ENCODE measurements around the gene VAV2.

The VAV2 gene

GRCh38 chr9:133991964-133992779 lies at the start of gene VAV2:
TSS of gene VAV2 (minus strand) at chr9:133992324. CDS start at chr9:133992278, 46 bp downstream.
- DNase-seq (ENCODE audit: low read depth), result peak; percentile 82

GRCh38 chr9:134041649-134041962 lies 49.5 kb upstream of the VAV2 start:
- H3K4me3 ChIP-seq (ENCODE audit: low read depth, low read length), result no peak overlapping the region
- no peak for DNase-seq (ENCODE audit: low read depth)

More at GRCh38 chr9:133991964-133992779, at the start of gene VAV2:
- peak within 1 kb of the TSS; percentile 72 for H3K4me3 ChIP-seq (ENCODE audit: low read depth, low read length)
- TF ChIP-seq CTCF (IDR thresholded peaks at IDR 0.05; ENCODE audit: insufficient read depth, low read depth, low read length, missing control alignments), result no peak

GRCh38 chr9:134040781-134041648 lies 48.9 kb upstream of the VAV2 start:
- no peak for DNase-seq (ENCODE audit: low read depth)
- H3K4me3 ChIP-seq (ENCODE audit: low read depth, low read length), result no peak overlapping the region
- TF ChIP-seq CTCF (IDR thresholded peaks at IDR 0.05; ENCODE audit: insufficient read depth, low read depth, low read length, missing control alignments), result no peak

More at GRCh38 chr9:134041649-134041962, 49.5 kb upstream of the VAV2 start:
- TF ChIP-seq CTCF (IDR thresholded peaks at IDR 0.05; ENCODE audit: insufficient read depth, low read depth, low read length, missing control alignments), result no peak

- TF ChIP-seq CTCF (IDR thresholded peaks at IDR 0.05; ENCODE audit: insufficient read depth, low read depth, low read length, missing control alignments), result no peak
- H3K4me3 ChIP-seq (ENCODE audit: low read depth, low read length), result no peak overlapping the region
- DNase-seq (ENCODE audit: low read depth), result no peak
These were observed 48.0 kb upstream of the VAV2 start for GRCh38 chr9:134040176-134040565.

- TF ChIP-seq CTCF (IDR thresholded peaks at IDR 0.05; ENCODE audit: insufficient read depth, low read depth, low read length, missing control alignments), result no peak
These were observed 47.5 kb upstream of the VAV2 start for GRCh38 chr9:134039386-134040175.

GRCh38 chr9:134037641-134038040 lies 45.5 kb upstream of the VAV2 start:
- H3K4me3 ChIP-seq (ENCODE audit: low read depth, low read length), result no peak overlapping the region
- no peak for DNase-seq (ENCODE audit: low read depth)
- no peak for TF ChIP-seq CTCF (IDR thresholded peaks at IDR 0.05; ENCODE audit: insufficient read depth, low read depth, low read length, missing control alignments)

More at GRCh38 chr9:134039386-134040175, 47.5 kb upstream of the VAV2 start:
- H3K4me3 ChIP-seq (ENCODE audit: low read depth, low read length), result no peak overlapping the region
- no peak for DNase-seq (ENCODE audit: low read depth)
